ENCODE measurements around the gene TMEM59. TPM values are rescaled to one million over a fixed set of nuclear protein-coding genes. Genes with fewer than 3 reads are reported as not detected.
"Not testable (repeated sequence)": the region's sequence is repeated elsewhere in the genome, so short reads cannot be mapped to it uniquely, and the experiment has no call there.

The TMEM59 gene
- total and polyA plus RNA-seq, 3 donors from 2014 or later, result 209 to 338 (median 289) TPM

DNA sequence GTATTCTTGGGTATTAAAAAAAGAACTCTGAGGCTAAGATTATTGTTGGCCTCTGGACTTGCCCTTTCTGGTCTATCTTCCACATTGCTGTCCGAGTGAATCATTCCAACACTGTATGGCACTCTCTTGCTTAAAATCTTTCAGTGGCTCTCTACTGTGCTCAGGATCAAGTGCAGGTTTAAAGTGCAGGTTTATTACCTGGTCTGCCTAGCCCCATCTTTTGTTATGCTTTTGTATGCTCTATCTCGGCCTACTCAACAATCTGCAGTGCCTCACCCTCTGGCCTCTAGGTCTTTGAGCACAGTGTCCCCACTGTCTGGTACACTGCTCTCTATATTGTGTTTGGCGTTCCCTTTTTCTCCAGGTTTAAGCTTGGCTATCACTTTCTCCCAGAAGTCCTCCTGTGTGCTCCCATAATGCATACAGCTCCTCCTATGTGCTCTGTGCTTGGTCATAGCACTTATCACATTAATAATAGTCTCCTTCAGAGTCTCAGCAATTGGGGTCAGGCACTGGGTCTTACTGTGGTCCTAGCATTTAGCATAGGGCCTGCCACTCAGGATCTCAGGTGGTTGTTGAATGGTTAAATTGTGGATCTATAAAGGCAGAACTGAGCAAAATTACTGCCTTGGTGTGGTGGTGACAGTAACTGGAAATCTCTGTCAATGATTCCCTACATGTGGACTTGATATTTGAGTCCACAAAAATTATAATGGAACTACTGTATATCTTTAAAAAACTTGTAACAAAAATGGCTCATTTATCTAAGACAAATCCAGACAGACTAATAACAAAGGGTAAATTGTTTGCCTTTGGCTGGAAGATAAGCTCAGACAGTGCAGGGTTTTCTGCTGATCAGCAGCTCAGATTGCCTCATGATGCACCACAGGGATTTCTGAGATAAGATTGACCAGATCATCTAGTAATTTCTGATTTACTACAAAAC, 24.4 kb downstream of the TMEM59 start:
- 75 to 80% methylated on average over 3 of the region's 3 CpGs for whole genome bisulfite sequencing, 2 donors
- Histone ChIP-seq H3K4me1 (peaks cover 3% of the 10 kb centered on the region), H3K4me3 (no peak overlapping the region), H3K27me3 (no peaks in the 10 kb centered on the region), H3K9me3 (no peaks in the 10 kb centered on the region), H3K27ac (peak overlapping the region; percentile 11 to 26), H3K36me3 (ENCODE audit: low read depth, missing control alignments) (no peaks in the 10 kb centered on the region)
- no peak for TF ChIP-seq POLR2A (IDR thresholded peaks at IDR 0.05)
- intact Hi-C loops (cut with DNase I; ENCODE audit: low total_unique reads), result no loop called here
- no peak for DNase-seq

DNA sequence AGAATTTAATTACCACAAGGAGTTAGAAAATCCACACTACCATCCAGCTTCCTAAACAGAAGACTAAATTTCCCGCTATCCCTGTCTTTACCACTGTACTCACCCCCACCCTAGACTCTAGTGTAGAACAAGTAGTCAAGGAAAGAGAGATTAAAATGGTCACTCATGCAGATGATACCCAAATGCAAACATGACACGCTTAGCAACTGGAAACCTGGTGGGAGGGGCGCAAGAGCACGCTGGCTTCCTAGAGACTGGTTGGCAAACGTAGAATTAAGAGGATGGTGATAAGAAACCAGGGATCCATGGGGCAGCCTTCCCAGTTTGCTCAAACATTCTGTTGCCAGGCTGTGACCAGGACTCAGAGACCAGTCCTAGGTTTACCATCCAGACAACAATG, 25.2 kb downstream of the TMEM59 start:
- no peak overlapping the region for H3K4me3 ChIP-seq
- no peak for DNase-seq
- intact Hi-C loops (cut with DNase I; ENCODE audit: low total_unique reads), result no loop called here
- H3K36me3 ChIP-seq (ENCODE audit: low read depth, missing control alignments), result no peaks in the 10 kb centered on the region
- TF ChIP-seq, protein P1, sequence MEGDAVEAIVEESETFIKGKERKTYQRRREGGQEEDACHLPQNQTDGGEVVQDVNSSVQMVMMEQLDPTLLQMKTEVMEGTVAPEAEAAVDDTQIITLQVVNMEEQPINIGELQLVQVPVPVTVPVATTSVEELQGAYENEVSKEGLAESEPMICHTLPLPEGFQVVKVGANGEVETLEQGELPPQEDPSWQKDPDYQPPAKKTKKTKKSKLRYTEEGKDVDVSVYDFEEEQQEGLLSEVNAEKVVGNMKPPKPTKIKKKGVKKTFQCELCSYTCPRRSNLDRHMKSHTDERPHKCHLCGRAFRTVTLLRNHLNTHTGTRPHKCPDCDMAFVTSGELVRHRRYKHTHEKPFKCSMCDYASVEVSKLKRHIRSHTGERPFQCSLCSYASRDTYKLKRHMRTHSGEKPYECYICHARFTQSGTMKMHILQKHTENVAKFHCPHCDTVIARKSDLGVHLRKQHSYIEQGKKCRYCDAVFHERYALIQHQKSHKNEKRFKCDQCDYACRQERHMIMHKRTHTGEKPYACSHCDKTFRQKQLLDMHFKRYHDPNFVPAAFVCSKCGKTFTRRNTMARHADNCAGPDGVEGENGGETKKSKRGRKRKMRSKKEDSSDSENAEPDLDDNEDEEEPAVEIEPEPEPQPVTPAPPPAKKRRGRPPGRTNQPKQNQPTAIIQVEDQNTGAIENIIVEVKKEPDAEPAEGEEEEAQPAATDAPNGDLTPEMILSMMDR (IDR thresholded peaks at IDR 0.05), result no peak
- no peak for TF ChIP-seq POLR2A (IDR thresholded peaks at IDR 0.05)
- H3K4me1 ChIP-seq, result peaks cover 3% of the 10 kb centered on the region
- H3K27me3 ChIP-seq, result no peaks in the 10 kb centered on the region
- H3K9me3 ChIP-seq, result no peaks in the 10 kb centered on the region
- WGBS, 2 donors, result 80 to 89% methylated on average over 5 of the region's 5 CpGs
- H3K27ac ChIP-seq, result peak overlapping the region; percentile 11 to 26

DNA sequence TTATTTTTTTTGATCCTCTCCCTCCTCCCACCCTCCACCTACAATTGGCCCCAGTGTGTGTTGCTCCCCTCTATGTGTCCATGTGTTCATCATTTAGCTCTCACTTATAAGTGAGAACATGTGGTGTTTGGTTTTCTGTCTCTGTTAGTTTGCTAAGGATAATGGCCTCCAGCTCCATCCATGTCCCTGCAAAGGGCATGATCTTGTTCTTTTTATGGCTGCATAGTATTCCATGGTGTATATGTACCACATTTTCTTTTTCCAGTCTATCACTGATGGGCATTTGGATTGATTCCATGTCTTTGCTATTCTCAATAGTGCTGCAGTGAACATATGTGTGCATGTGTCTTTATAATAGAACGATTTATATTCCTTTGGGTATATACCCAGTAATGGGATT, 28.2 kb downstream of the TMEM59 start:
- H3K4me3 ChIP-seq, result not testable (repeated sequence)
- WGBS, 2 donors, result 85 to 91% methylated on average over 1 of the region's 1 CpG

DNA sequence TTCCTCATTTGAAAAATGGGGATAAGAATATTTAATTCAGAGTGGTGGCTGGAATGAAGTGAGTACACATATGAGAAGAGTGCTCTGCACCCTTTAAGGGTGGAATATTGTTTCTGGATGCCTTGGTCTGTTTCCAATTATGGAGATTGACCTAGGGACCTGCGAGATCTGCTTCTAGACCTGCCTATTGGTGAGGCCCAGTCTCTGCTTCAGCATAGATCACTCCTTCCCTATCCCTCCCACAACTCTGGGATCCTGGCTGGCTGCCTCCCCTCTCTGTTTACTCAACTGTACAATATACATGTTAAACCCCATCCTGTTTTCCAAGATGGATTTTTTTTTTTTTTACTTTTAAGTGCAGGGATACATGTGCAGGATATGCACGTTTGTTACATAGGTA, 28.6 kb downstream of the TMEM59 start:
- Histone ChIP-seq H3K27me3 (no peaks in the 10 kb centered on the region), H3K27ac (no peak overlapping the region), H3K4me1 (peaks cover 3% of the 10 kb centered on the region), H3K4me3 (no peak overlapping the region), H3K9me3 (no peaks in the 10 kb centered on the region), H3K36me3 (ENCODE audit: low read depth, missing control alignments) (no peaks in the 10 kb centered on the region)
- TF ChIP-seq, protein P1 (IDR thresholded peaks at IDR 0.05), result no peak
- TF ChIP-seq POLR2A (IDR thresholded peaks at IDR 0.05), result no peak
- intact Hi-C loops (cut with DNase I; ENCODE audit: low total_unique reads), result no loop called here
- 81 to 89% methylated on average over 2 of the region's 2 CpGs for WGBS, 2 donors
- no peak for DNase-seq

More for the DNA sequence above, 28.2 kb downstream of the TMEM59 start:
- H3K9me3 ChIP-seq; H3K4me1 ChIP-seq; H3K36me3 ChIP-seq (ENCODE audit: low read depth, missing control alignments); H3K27ac ChIP-seq; intact Hi-C loops (cut with DNase I; ENCODE audit: low total_unique reads); DNase-seq; H3K27me3 ChIP-seq: not testable (repeated sequence)

DNA sequence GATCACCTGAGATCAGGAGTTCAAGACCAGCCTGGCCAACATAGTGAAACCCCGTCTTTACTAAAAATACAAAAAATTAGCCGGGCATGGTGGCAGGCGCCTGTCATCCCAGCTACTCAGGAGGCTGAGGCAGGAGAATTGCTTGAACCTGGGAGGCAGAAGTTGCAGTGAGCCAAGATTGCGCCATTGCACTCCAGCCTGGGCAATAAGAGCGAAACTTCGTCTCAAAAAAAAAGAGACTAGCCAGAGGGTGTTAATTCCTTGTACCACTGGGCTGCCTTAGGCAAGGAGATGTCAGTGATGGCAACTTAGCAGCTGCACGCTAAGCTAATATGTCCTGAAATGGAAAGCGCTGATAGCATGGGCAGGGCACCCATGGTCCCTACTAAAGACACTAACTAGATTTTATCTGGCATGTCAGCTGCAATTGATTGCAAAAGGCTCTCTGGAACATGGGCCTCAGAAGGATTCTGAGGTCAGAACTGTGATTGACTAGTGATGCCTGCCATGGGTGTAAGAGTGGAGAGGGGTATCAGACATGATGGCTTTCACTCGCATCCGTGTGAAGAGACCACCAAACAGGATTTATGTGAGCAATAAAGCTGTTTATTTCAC, 33.3 kb downstream of the TMEM59 start:
- 90 to 92% methylated on average over 10 of the region's 10 CpGs for WGBS, 2 donors
- intact Hi-C loops (cut with DNase I; ENCODE audit: low total_unique reads); H3K4me1 ChIP-seq; H3K27me3 ChIP-seq; H3K36me3 ChIP-seq (ENCODE audit: low read depth, missing control alignments); H3K4me3 ChIP-seq; H3K27ac ChIP-seq; H3K9me3 ChIP-seq; DNase-seq: not testable (repeated sequence)

DNA sequence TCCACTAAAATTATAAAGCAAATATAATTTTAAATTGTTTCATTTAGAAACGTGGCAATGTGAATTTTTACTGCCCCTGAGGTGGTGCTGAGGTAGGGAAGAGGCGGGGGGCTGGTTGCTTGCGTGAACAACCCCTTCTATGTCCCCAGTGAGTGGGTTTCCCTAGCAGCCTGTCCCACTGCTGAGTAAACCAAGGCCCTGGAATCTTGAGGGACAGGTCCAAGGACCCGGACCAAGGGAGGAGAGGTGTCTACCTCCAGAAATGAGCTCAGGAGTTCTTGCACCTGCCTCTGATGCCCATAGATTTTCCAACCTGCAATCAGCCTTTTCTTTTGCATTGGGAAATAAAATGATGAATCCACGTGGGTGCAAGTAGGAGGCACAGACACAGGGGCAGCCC, 34.4 kb downstream of the TMEM59 start:
- intact Hi-C loops (cut with DNase I; ENCODE audit: low total_unique reads), result no loop called here
- no peaks in the 10 kb centered on the region for H3K27me3 ChIP-seq
- H3K9me3 ChIP-seq, result no peaks in the 10 kb centered on the region
- no peak for TF ChIP-seq POLR2A (IDR thresholded peaks at IDR 0.05)
- TF ChIP-seq, protein P1 (IDR thresholded peaks at IDR 0.05), result no peak
- DNase-seq, result no peak
- no peak overlapping the region for H3K27ac ChIP-seq
- H3K36me3 ChIP-seq (ENCODE audit: low read depth, missing control alignments), result no peaks in the 10 kb centered on the region
- WGBS, 2 donors, result 80% methylated on average over 5 of the region's 5 CpGs
- no peaks in the 10 kb centered on the region for H3K4me1 ChIP-seq
- H3K4me3 ChIP-seq, result no peak overlapping the region
